ENCODE results near the gene FCN1.

GRCh38 chr9:134899818-134900217 is 17.9 kb downstream of the FCN1 start:
- TF ChIP-seq, protein P1, sequence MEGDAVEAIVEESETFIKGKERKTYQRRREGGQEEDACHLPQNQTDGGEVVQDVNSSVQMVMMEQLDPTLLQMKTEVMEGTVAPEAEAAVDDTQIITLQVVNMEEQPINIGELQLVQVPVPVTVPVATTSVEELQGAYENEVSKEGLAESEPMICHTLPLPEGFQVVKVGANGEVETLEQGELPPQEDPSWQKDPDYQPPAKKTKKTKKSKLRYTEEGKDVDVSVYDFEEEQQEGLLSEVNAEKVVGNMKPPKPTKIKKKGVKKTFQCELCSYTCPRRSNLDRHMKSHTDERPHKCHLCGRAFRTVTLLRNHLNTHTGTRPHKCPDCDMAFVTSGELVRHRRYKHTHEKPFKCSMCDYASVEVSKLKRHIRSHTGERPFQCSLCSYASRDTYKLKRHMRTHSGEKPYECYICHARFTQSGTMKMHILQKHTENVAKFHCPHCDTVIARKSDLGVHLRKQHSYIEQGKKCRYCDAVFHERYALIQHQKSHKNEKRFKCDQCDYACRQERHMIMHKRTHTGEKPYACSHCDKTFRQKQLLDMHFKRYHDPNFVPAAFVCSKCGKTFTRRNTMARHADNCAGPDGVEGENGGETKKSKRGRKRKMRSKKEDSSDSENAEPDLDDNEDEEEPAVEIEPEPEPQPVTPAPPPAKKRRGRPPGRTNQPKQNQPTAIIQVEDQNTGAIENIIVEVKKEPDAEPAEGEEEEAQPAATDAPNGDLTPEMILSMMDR (optimal IDR thresholded peaks at IDR 0.05 in 1 of 3, IDR thresholded peaks at IDR 0.05 in 1 of 3, conservative IDR thresholded peaks at IDR 0.05 in 1 of 3; ENCODE audit: extremely low read depth in 1 of 3, insufficient read depth in 2 of 3, low read length in 3 of 3): peak in 1 of 3 experiments; percentile 39
- no peak for TF ChIP-seq EZH2 (IDR thresholded peaks at IDR 0.05; ENCODE audit: low read length)

All from keratinocyte (primary cell).